ENCODE measurements around the gene COL5A2.

Gene COL5A2

GRCh38 chr2:189131991-189132390, 47.6 kb downstream of the COL5A2 start:
- no peak overlapping the region for H3K27ac ChIP-seq (ENCODE audit: low read length)
- no peak overlapping the region for H3K4me3 ChIP-seq (ENCODE audit: low read length)
- H3K4me2 ChIP-seq (ENCODE audit: low read length): no peak overlapping the region
- no peaks in the 10 kb centered on the region for H3K36me3 ChIP-seq (replicated peaks; ENCODE audit: low read depth, low read length)
- no peak for TF ChIP-seq EZH2phosphoT487 (IDR thresholded peaks at IDR 0.05; ENCODE audit: low read depth)
- no peak for TF ChIP-seq CTCF (IDR thresholded peaks at IDR 0.05; ENCODE audit: low read depth, low read length)
- H3K9me3 ChIP-seq (ENCODE audit: insufficient read depth, low read length): no peaks in the 10 kb centered on the region
- H4K20me1 ChIP-seq (ENCODE audit: insufficient read depth, low read length): no peaks in the 10 kb centered on the region
- no peaks in the 10 kb centered on the region for H3K79me2 ChIP-seq (ENCODE audit: low read length)
- H3K27me3 ChIP-seq (ENCODE audit: low read depth, low read length): no peaks in the 10 kb centered on the region
- no peaks in the 10 kb centered on the region for H3K4me1 ChIP-seq (ENCODE audit: low read length)
- no peak overlapping the region for H3K9ac ChIP-seq (ENCODE audit: low read length)
- no peak overlapping the region for H2AFZ ChIP-seq (ENCODE audit: low read depth, low read length)

GRCh38 chr2:189129971-189130370, 49.6 kb downstream of the COL5A2 start:
- H3K9ac ChIP-seq (ENCODE audit: low read length): no peak overlapping the region
- no peak overlapping the region for H3K27ac ChIP-seq (ENCODE audit: low read length)
- TF ChIP-seq EZH2phosphoT487 (IDR thresholded peaks at IDR 0.05; ENCODE audit: low read depth) (no peak), CTCF (IDR thresholded peaks at IDR 0.05; ENCODE audit: low read depth, low read length) (no peak)

GRCh38 chr2:189128970-189129369, 50.6 kb downstream of the COL5A2 start:
- H2AFZ ChIP-seq (ENCODE audit: low read depth, low read length): no peak overlapping the region
- no peak overlapping the region for H3K27ac ChIP-seq (ENCODE audit: low read length)
- TF ChIP-seq CTCF (IDR thresholded peaks at IDR 0.05; ENCODE audit: low read depth, low read length): no peak
- no peak for TF ChIP-seq EZH2phosphoT487 (IDR thresholded peaks at IDR 0.05; ENCODE audit: low read depth)
- no peak overlapping the region for H3K9ac ChIP-seq (ENCODE audit: low read length)
- H3K4me3 ChIP-seq (ENCODE audit: low read length): no peak overlapping the region
- no peaks in the 10 kb centered on the region for H3K79me2 ChIP-seq (ENCODE audit: low read length)
- no peak overlapping the region for H3K4me2 ChIP-seq (ENCODE audit: low read length)
- no peaks in the 10 kb centered on the region for H4K20me1 ChIP-seq (ENCODE audit: insufficient read depth, low read length)
- H3K9me3 ChIP-seq (ENCODE audit: insufficient read depth, low read length): no peaks in the 10 kb centered on the region
- H3K36me3 ChIP-seq (replicated peaks; ENCODE audit: low read depth, low read length): no peaks in the 10 kb centered on the region
- no peaks in the 10 kb centered on the region for H3K4me1 ChIP-seq (ENCODE audit: low read length)
- no peaks in the 10 kb centered on the region for H3K27me3 ChIP-seq (ENCODE audit: low read depth, low read length)

More at GRCh38 chr2:189129971-189130370, 49.6 kb downstream of the COL5A2 start:
- Histone ChIP-seq H3K9me3 (ENCODE audit: insufficient read depth, low read length) (no peaks in the 10 kb centered on the region), H3K4me1 (ENCODE audit: low read length) (no peaks in the 10 kb centered on the region), H3K27me3 (ENCODE audit: low read depth, low read length) (no peaks in the 10 kb centered on the region), H3K4me2 (ENCODE audit: low read length) (no peak overlapping the region), H3K79me2 (ENCODE audit: low read length) (no peaks in the 10 kb centered on the region), H3K36me3 (replicated peaks; ENCODE audit: low read depth, low read length) (no peaks in the 10 kb centered on the region), H3K4me3 (ENCODE audit: low read length) (no peak overlapping the region), H4K20me1 (ENCODE audit: insufficient read depth, low read length) (no peaks in the 10 kb centered on the region), H2AFZ (ENCODE audit: low read depth, low read length) (no peak overlapping the region)

GRCh38 chr2:189127756-189128155, 51.8 kb downstream of the COL5A2 start:
- no peak for TF ChIP-seq EZH2phosphoT487 (IDR thresholded peaks at IDR 0.05; ENCODE audit: low read depth)
- Histone ChIP-seq H3K4me1 (ENCODE audit: low read length) (no peaks in the 10 kb centered on the region), H3K79me2 (ENCODE audit: low read length) (no peaks in the 10 kb centered on the region), H3K27me3 (ENCODE audit: low read depth, low read length) (no peaks in the 10 kb centered on the region), H4K20me1 (ENCODE audit: insufficient read depth, low read length) (no peaks in the 10 kb centered on the region), H3K9ac (ENCODE audit: low read length) (no peak overlapping the region), H3K9me3 (ENCODE audit: insufficient read depth, low read length) (no peaks in the 10 kb centered on the region), H3K36me3 (replicated peaks; ENCODE audit: low read depth, low read length) (no peaks in the 10 kb centered on the region), H2AFZ (ENCODE audit: low read depth, low read length) (no peak overlapping the region), H3K27ac (ENCODE audit: low read length) (no peak overlapping the region), H3K4me3 (ENCODE audit: low read length) (no peak overlapping the region), H3K4me2 (ENCODE audit: low read length) (no peak overlapping the region)

DNA sequence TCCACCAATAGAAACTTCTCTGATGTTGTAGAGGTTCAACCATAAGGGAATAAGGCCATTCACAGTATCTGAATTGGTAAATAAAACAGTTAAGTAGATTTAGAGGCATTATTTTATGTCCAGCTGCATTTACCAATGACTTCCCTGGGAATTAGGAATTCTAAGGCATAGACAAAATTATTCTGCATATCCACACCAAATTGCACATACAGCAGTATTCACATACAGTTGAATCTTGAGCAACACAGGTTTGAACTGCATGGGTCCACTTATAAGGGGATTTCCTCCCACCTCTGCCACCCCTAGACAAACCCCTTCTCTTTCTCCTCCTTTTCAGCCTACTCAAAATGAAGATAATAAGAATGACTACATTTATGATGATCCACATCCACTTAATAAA, 54.4 kb downstream of the COL5A2 start:
- H3K9ac ChIP-seq (ENCODE audit: low read length): no peak overlapping the region
- no peaks in the 10 kb centered on the region for H4K20me1 ChIP-seq (ENCODE audit: insufficient read depth, low read length)
- no peak overlapping the region for H3K27ac ChIP-seq (ENCODE audit: low read length)
- H3K9me3 ChIP-seq (ENCODE audit: insufficient read depth, low read length): no peaks in the 10 kb centered on the region
- no peaks in the 10 kb centered on the region for H3K79me2 ChIP-seq (ENCODE audit: low read length)
- TF ChIP-seq EZH2phosphoT487 (IDR thresholded peaks at IDR 0.05; ENCODE audit: low read depth) (no peak), CTCF (IDR thresholded peaks at IDR 0.05; ENCODE audit: low read depth, low read length) (no peak)
- H3K4me2 ChIP-seq (ENCODE audit: low read length): no peak overlapping the region
- no peak overlapping the region for H3K4me3 ChIP-seq (ENCODE audit: low read length)
- no peak overlapping the region for H2AFZ ChIP-seq (ENCODE audit: low read depth, low read length)
- H3K4me1 ChIP-seq (ENCODE audit: low read length): no peaks in the 10 kb centered on the region
- no peaks in the 10 kb centered on the region for H3K27me3 ChIP-seq (ENCODE audit: low read depth, low read length)
- no peaks in the 10 kb centered on the region for H3K36me3 ChIP-seq (replicated peaks; ENCODE audit: low read depth, low read length)
